Karpas-422 (cell line): ENCODE measurements around the gene USP27X. TPM values are rescaled to one million over a fixed set of nuclear protein-coding genes. Genes with fewer than 3 reads are reported as not detected.

Experiments
- DNase-seq: peaks from one replicate; pipeline ENCODE4 v3.0.0-alpha.2; 2015
- H2AFZ ChIP-seq: fragments of 200-600 bp; sonication (generic); 2 replicates; pipeline ENCODE4 v1.6.1; 2014; ENCODE audit warnings: antibody characterized with exemption, low read length, mixed read lengths
- H3K27ac ChIP-seq: fragments of 200-600 bp; sonication (generic); 2 replicates; pipeline ENCODE4 v1.5.1; 2014; ENCODE audit warnings: mild to moderate bottlenecking, low read length, moderate library complexity
- H3K27me3 ChIP-seq: fragments of 200-600 bp; sonication (generic); 2 replicates; pipeline ENCODE4 v1.6.1; 2014; ENCODE audit warnings: low read length, mixed read lengths
- H3K36me3 ChIP-seq: fragments of 200-600 bp; sonication (generic); 2 replicates; pipeline ENCODE4 v1.6.1; 2014; ENCODE audit warnings: low read length, mixed read lengths; ENCODE audit not compliant: insufficient read depth
- H3K4me1 ChIP-seq: fragments of 200-600 bp; sonication (generic); 2 replicates; pipeline ENCODE4 v1.6.1; 2014; ENCODE audit warnings: mild to moderate bottlenecking, low read length, mixed read lengths
- H3K4me2 ChIP-seq: fragments of 200-600 bp; sonication (generic); 2 replicates; pipeline ENCODE4 v1.6.1; 2014; ENCODE audit warnings: low read length, low read depth, mild to moderate bottlenecking; ENCODE audit not compliant: poor library complexity, severe bottlenecking
- H3K4me3 ChIP-seq: fragments of 200-600 bp; sonication (generic); 2 replicates; pipeline ENCODE4 v1.5.1; 2014; ENCODE audit warnings: mild to moderate bottlenecking, antibody characterized with exemption, low read length, mixed read lengths
- H3K79me2 ChIP-seq: fragments of 200-600 bp; sonication (generic); 2 replicates; pipeline ENCODE4 v1.6.1; 2014; ENCODE audit warnings: mild to moderate bottlenecking, low read length, mixed read lengths
- H3K9ac ChIP-seq: fragments of 200-600 bp; sonication (generic); 2 replicates; pipeline ENCODE4 v1.6.0; 2014; ENCODE audit warnings: low read length
- H3K9me2 ChIP-seq: fragments of 200-600 bp; sonication (generic), shearing (Covaris generic); replicated peaks from 2 replicates; pipeline ENCODE4 v1.6.0; 2014; ENCODE audit warnings: mild to moderate bottlenecking, low read length, moderate library complexity; ENCODE audit not compliant: insufficient read depth
- H3K9me3 ChIP-seq: fragments of 300-700, 200-600 bp; sonication (generic); 2 replicates; pipeline ENCODE4 v1.6.1; 2014; ENCODE audit warnings: low read length, mixed read lengths
- H4K20me1 ChIP-seq: fragments of 200-600 bp; sonication (generic); 2 replicates; pipeline ENCODE4 v1.6.1; 2014; ENCODE audit warnings: mild to moderate bottlenecking, antibody characterized with exemption, low read length, low read depth; ENCODE audit not compliant: insufficient read depth
- total RNA-seq: library from RNA; depleted of rRNA; stranded (reverse); fragments of >200 nt; shearing (Covaris generic); gene quantifications from 2 replicates; pipeline ENCODE4 v1.2.3, GENCODE V29; 2014; ENCODE audit warnings: low replicate concordance

USP27X gene
- total RNA-seq, 1 experiment from 2014 or later: not detected

- H3K27me3 ChIP-seq: no peaks in the 10 kb centered on the region
- no peak overlapping the region for H3K27ac ChIP-seq
- no peak overlapping the region for H2AFZ ChIP-seq
- H3K4me3 ChIP-seq: no peak overlapping the region
- no peaks in the 10 kb centered on the region for H4K20me1 ChIP-seq
- no peaks in the 10 kb centered on the region for H3K9me3 ChIP-seq
- no peaks in the 10 kb centered on the region for H3K36me3 ChIP-seq
- no peaks in the 10 kb centered on the region for H3K4me1 ChIP-seq
- H3K4me2 ChIP-seq: no peak overlapping the region
- H3K9ac ChIP-seq: no peak overlapping the region
- no peaks in the 10 kb centered on the region for H3K9me2 ChIP-seq
- peak; percentile 74 for DNase-seq
- no peaks in the 10 kb centered on the region for H3K79me2 ChIP-seq
These were observed 2.5 kb upstream of the USP27X start for GRCh38 chrX:49876750-49877149.

GRCh38 chrX:49877397-49878101 lies 1.7 kb upstream of the USP27X start:
- Histone ChIP-seq H3K9ac (no peak overlapping the region), H3K36me3 (no peaks in the 10 kb centered on the region), H4K20me1 (no peaks in the 10 kb centered on the region), H3K79me2 (no peaks in the 10 kb centered on the region), H3K4me1 (no peaks in the 10 kb centered on the region), H3K9me3 (no peaks in the 10 kb centered on the region), H2AFZ (no peak overlapping the region), H3K4me3 (no peak overlapping the region), H3K4me2 (no peak overlapping the region), H3K9me2 (no peaks in the 10 kb centered on the region), H3K27ac (no peak overlapping the region), H3K27me3 (no peaks in the 10 kb centered on the region)
- no peak for DNase-seq

- Histone ChIP-seq H3K79me2 (no peaks in the 10 kb centered on the region), H3K4me3 (no peak overlapping the region), H3K36me3 (no peaks in the 10 kb centered on the region), H4K20me1 (no peaks in the 10 kb centered on the region), H3K4me2 (no peak overlapping the region), H3K9ac (no peak overlapping the region), H2AFZ (no peak overlapping the region), H3K9me2 (no peaks in the 10 kb centered on the region), H3K4me1 (no peaks in the 10 kb centered on the region), H3K27ac (no peak overlapping the region), H3K27me3 (no peaks in the 10 kb centered on the region), H3K9me3 (no peaks in the 10 kb centered on the region)
- no peak for DNase-seq
These were observed 1.0 kb upstream of the USP27X start for GRCh38 chrX:49878128-49878833.

- Histone ChIP-seq H4K20me1 (no peaks in the 10 kb centered on the region), H3K9me2 (no peaks in the 10 kb centered on the region), H3K79me2 (no peaks in the 10 kb centered on the region), H3K9ac (no peak overlapping the region), H3K27me3 (no peaks in the 10 kb centered on the region), H3K9me3 (no peaks in the 10 kb centered on the region), H3K4me3 (no peak overlapping the region; the same call in 1 of the 2 replicates), H3K36me3 (no peaks in the 10 kb centered on the region), H3K4me2 (no peak overlapping the region), H2AFZ (no peak overlapping the region), H3K27ac (no peak overlapping the region), H3K4me1 (no peaks in the 10 kb centered on the region)
- DNase-seq: no peak
These were observed 483 bp downstream of the USP27X start for GRCh38 chrX:49879656-49880277.

GRCh38 chrX:49880668-49881067 lies 1.4 kb downstream of the USP27X start:
- H3K4me1 ChIP-seq: no peaks in the 10 kb centered on the region
- no peaks in the 10 kb centered on the region for H3K36me3 ChIP-seq
- H4K20me1 ChIP-seq: no peaks in the 10 kb centered on the region
- H3K27me3 ChIP-seq: no peaks in the 10 kb centered on the region
- no peak overlapping the region for H3K27ac ChIP-seq
- no peak overlapping the region for H3K4me2 ChIP-seq
- no peak overlapping the region for H3K9ac ChIP-seq
- H3K9me3 ChIP-seq: no peaks in the 10 kb centered on the region
- DNase-seq: no peak
- H3K4me3 ChIP-seq: no peak overlapping the region
- H3K79me2 ChIP-seq: no peaks in the 10 kb centered on the region
- H2AFZ ChIP-seq: no peak overlapping the region
- no peaks in the 10 kb centered on the region for H3K9me2 ChIP-seq

- H3K36me3 ChIP-seq: no peaks in the 10 kb centered on the region
- DNase-seq: peak; percentile 88
- no peak overlapping the region for H3K4me2 ChIP-seq
- no peak overlapping the region for H2AFZ ChIP-seq
- H3K9ac ChIP-seq: no peak overlapping the region
- no peaks in the 10 kb centered on the region for H3K79me2 ChIP-seq
- H3K27me3 ChIP-seq: no peaks in the 10 kb centered on the region
- H3K4me1 ChIP-seq: no peaks in the 10 kb centered on the region
- H3K4me3 ChIP-seq: no peak overlapping the region
- no peaks in the 10 kb centered on the region for H3K9me2 ChIP-seq
- H3K27ac ChIP-seq: no peak overlapping the region
- H4K20me1 ChIP-seq: no peaks in the 10 kb centered on the region
- no peaks in the 10 kb centered on the region for H3K9me3 ChIP-seq
These were observed 5.1 kb downstream of the USP27X start for GRCh38 chrX:49884290-49884862.

- no peaks in the 10 kb centered on the region for H3K9me2 ChIP-seq
- no peaks in the 10 kb centered on the region for H4K20me1 ChIP-seq
- H3K9ac ChIP-seq: no peak overlapping the region
- no peak overlapping the region for H3K27ac ChIP-seq
- peaks cover 3% of the 10 kb centered on the region; the same call in 1 of the 2 replicates for H3K9me3 ChIP-seq
- no peaks in the 10 kb centered on the region for H3K79me2 ChIP-seq
- no peaks in the 10 kb centered on the region for H3K27me3 ChIP-seq
- DNase-seq: no peak
- no peaks in the 10 kb centered on the region for H3K36me3 ChIP-seq
- H3K4me1 ChIP-seq: no peaks in the 10 kb centered on the region
- H3K4me3 ChIP-seq: no peak overlapping the region
- H3K4me2 ChIP-seq: no peak overlapping the region
- no peak overlapping the region for H2AFZ ChIP-seq
These were observed 13.3 kb downstream of the USP27X start for GRCh38 chrX:49892542-49892941.

- Histone ChIP-seq H3K27me3 (no peaks in the 10 kb centered on the region), H3K36me3 (no peaks in the 10 kb centered on the region), H3K9ac (no peak overlapping the region), H3K79me2 (no peaks in the 10 kb centered on the region), H3K27ac (no peak overlapping the region), H3K9me3 (peaks cover 3% of the 10 kb centered on the region; the same call in 1 of the 2 replicates), H3K4me3 (no peak overlapping the region), H3K4me2 (no peak overlapping the region), H4K20me1 (no peaks in the 10 kb centered on the region), H3K4me1 (no peaks in the 10 kb centered on the region), H2AFZ (no peak overlapping the region), H3K9me2 (no peaks in the 10 kb centered on the region)
- no peak for DNase-seq
These were observed 17.7 kb downstream of the USP27X start for GRCh38 chrX:49896951-49897350.
